Activated CD4-positive, alpha-beta T cell treated with anti-CD3 and anti-CD28 coated beads, Interleukin-2, amount 50 U/mL, for 4 hours (primary cell): ENCODE measurements around the gene HELB.

ENCODE experiments used
- DNase-seq, 2 experiments: peaks; one replicate each; pipeline ENCODE4 v3.0.0-alpha.2; 2020

Gene HELB

GRCh38 chr12:66365718-66366490, 63.6 kb downstream of the HELB start:
- no peak for DNase-seq

- DNase-seq, result no peak
Measured at GRCh38 chr12:66367015-66367667, 64.8 kb downstream of the HELB start.

- DNase-seq, result no peak
Measured at GRCh38 chr12:66371982-66372381, 69.7 kb downstream of the HELB start.

- DNase-seq, result no peak
Measured at GRCh38 chr12:66375560-66375959, 73.3 kb downstream of the HELB start.

GRCh38 chr12:66379616-66380015, 77.3 kb downstream of the HELB start:
- no peak for DNase-seq

GRCh38 chr12:66380769-66381535, 78.7 kb downstream of the HELB start:
- no peak for DNase-seq

- DNase-seq, result no peak
Measured at GRCh38 chr12:66387117-66387516, 84.8 kb downstream of the HELB start.
